Measurements from ENCODE around the gene RPS6KA3. TPM values are rescaled to one million over a fixed set of nuclear protein-coding genes. Genes with fewer than 3 reads are reported as not detected.

The RPS6KA3 gene
- total and polyA plus RNA-seq, 8 donors = 5.2 to 88.1 (median 39.8) TPM

DNA sequence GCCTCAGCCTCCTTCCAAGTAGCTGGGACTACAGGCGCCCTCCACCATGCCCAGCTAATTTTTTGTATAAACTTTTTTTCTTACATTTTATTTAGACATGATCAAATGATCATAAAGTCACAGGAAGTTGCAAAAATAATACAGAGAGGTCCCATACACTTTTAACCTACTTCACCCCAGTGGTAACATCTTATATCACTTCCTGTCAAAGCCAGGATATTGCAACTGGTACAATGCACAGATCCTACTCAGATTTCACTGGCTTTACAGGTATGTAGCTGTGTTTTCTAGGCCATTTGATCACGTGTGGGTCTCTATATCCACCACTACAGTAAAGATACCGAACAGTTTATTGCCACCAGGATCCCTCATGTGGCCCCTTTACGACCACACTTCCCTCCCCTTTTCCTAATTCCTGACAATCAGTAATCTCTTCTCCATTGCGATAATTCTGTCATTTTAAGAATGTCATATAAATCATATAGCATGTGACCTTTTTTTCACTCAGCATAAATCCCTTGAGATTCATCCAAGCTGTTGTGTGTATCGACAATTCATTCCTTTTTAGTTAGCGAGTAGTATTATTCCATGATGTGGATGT lies 18.0 kb downstream of the RPS6KA3 start:
- no peaks in the 10 kb centered on the region for H3K9me3 ChIP-seq
- intact Hi-C loops (cut with DNase I; ENCODE audit: low total_unique reads) = no loop called here
- H3K36me3 ChIP-seq = no peaks in the 10 kb centered on the region
- 79 to 97% (median 88%) methylated on average over 7 of the region's 7 CpGs for WGBS, 5 donors
- no peaks in the 10 kb centered on the region for H3K27me3 ChIP-seq
- TF ChIP-seq POLR2AphosphoS5 (IDR thresholded peaks at IDR 0.05) = no peak
- TF ChIP-seq, protein P1, sequence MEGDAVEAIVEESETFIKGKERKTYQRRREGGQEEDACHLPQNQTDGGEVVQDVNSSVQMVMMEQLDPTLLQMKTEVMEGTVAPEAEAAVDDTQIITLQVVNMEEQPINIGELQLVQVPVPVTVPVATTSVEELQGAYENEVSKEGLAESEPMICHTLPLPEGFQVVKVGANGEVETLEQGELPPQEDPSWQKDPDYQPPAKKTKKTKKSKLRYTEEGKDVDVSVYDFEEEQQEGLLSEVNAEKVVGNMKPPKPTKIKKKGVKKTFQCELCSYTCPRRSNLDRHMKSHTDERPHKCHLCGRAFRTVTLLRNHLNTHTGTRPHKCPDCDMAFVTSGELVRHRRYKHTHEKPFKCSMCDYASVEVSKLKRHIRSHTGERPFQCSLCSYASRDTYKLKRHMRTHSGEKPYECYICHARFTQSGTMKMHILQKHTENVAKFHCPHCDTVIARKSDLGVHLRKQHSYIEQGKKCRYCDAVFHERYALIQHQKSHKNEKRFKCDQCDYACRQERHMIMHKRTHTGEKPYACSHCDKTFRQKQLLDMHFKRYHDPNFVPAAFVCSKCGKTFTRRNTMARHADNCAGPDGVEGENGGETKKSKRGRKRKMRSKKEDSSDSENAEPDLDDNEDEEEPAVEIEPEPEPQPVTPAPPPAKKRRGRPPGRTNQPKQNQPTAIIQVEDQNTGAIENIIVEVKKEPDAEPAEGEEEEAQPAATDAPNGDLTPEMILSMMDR (IDR thresholded peaks at IDR 0.05) = no peak
- no peak for TF ChIP-seq POLR2A (IDR thresholded peaks at IDR 0.05)
- TF ChIP-seq EP300 (IDR thresholded peaks at IDR 0.05) = no peak
- H3K4me3 ChIP-seq = no peak overlapping the region
- no peak overlapping the region for H3K27ac ChIP-seq
- H3K4me1 ChIP-seq = peaks cover 0 to 26% (median 5%) of the 10 kb centered on the region in 4 donors
- no peak for DNase-seq

DNA sequence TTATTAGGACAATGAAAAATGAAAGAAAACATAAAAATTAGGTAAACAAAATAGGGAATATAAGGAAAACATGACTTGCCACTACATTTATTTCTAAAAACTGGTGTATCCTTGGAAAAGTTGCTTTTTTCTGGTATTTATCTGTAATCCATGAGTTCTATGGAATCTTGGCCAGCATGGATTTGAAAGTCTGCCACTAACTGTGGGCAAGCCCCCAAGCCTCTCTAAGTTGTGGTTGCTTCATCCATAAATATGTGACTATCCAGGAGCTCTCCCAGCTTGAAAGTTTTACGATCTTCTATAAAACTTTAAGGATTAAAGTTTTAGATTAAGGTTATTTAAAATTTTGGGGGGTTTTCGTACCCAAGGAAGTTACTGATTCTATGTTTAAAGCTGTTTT lies 21.8 kb downstream of the RPS6KA3 start:
- peak in 1 of 2 donors; percentile 35 for DNase-seq
- intact Hi-C loops (cut with DNase I; ENCODE audit: low total_unique reads) = no loop called here
- Histone ChIP-seq H3K27me3 (no peaks in the 10 kb centered on the region), H3K27ac (no peak overlapping the region), H3K4me1 (peaks cover 0 to 18% (median 5%) of the 10 kb centered on the region in 4 donors), H3K4me3 (no peak overlapping the region), H3K9me3 (peaks cover 0 to 6% (median 2%) of the 10 kb centered on the region in 4 donors), H3K36me3 (no peaks in the 10 kb centered on the region)
- 18 to 56% (median 48%) methylated on average over 2 of the region's 2 CpGs for WGBS, 5 donors
- no peak for TF ChIP-seq EP300 (IDR thresholded peaks at IDR 0.05)
- no peak for TF ChIP-seq POLR2A (IDR thresholded peaks at IDR 0.05)
- TF ChIP-seq POLR2AphosphoS5 (IDR thresholded peaks at IDR 0.05) = no peak
- TF ChIP-seq, protein P1 (IDR thresholded peaks at IDR 0.05) = no peak

DNA sequence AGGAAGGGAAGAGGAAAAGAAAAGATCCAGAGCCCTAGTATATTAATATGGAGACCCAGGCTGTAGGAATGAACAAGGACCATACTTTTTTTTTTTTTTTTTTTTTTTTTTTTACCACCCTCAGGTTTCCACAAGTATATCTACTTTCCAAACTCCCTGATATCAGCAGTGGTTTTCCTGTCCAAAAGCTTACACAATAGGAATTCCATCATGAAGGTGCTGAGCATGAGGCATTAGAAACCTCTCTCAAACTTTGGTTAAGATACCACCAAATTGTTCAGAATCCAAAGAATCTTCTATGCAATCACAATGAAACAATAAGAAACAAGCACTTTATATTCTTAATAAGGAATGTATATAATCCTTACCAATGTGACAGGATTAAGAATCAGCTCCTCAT lies 26.5 kb downstream of the RPS6KA3 start:
- TF ChIP-seq POLR2A (IDR thresholded peaks at IDR 0.05) (no peak), EP300 (IDR thresholded peaks at IDR 0.05) (no peak), POLR2AphosphoS5 (IDR thresholded peaks at IDR 0.05) (no peak)
- TF ChIP-seq, protein P1 (IDR thresholded peaks at IDR 0.05) = no peak
- Histone ChIP-seq H3K27me3 (no peaks in the 10 kb centered on the region), H3K9me3 (peaks cover 0 to 14% (median 2%) of the 10 kb centered on the region in 4 donors), H3K4me3 (no peak overlapping the region), H3K36me3 (no peaks in the 10 kb centered on the region), H3K4me1 (peaks cover 0 to 6% (median 4%) of the 10 kb centered on the region in 4 donors), H3K27ac (no peak overlapping the region)
- no peak for DNase-seq
- intact Hi-C loops (cut with DNase I; ENCODE audit: low total_unique reads) = no loop called here

DNA sequence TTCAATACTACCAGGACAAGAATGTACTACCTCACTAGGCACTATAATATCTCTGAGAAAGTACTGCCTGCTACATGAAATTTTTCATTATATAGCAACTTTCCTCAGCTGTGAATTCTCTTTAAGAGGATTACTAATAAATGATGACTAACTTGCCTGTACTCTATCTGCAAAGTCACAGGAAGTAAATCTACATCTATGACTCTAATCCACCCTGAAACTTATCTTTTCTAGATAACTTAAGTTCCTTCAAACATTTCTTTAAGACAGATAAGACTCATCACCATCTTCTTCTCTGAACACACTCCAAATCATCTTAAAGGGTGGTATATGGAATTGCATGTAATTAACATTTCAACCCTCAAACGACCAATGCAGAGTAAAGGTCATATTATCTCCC lies 28.8 kb downstream of the RPS6KA3 start:
- intact Hi-C loops (cut with DNase I; ENCODE audit: low total_unique reads) = no loop called here
- no peaks in the 10 kb centered on the region for H3K4me1 ChIP-seq
- H3K9me3 ChIP-seq = peaks cover 0 to 14% (median 2%) of the 10 kb centered on the region in 4 donors
- TF ChIP-seq POLR2AphosphoS5 (IDR thresholded peaks at IDR 0.05) = no peak
- TF ChIP-seq EP300 (IDR thresholded peaks at IDR 0.05) = no peak
- TF ChIP-seq POLR2A (IDR thresholded peaks at IDR 0.05) = no peak
- TF ChIP-seq, protein P1 (IDR thresholded peaks at IDR 0.05) = no peak
- H3K27ac ChIP-seq = no peak overlapping the region
- WGBS, 5 donors = 20 to 44% (median 37%) methylated on average over 1 of the region's 1 CpG
- H3K36me3 ChIP-seq = peaks cover 0 to 14% (median 6%) of the 10 kb centered on the region in 4 donors
- H3K27me3 ChIP-seq = no peaks in the 10 kb centered on the region
- DNase-seq = no peak
- no peak overlapping the region for H3K4me3 ChIP-seq
